GM19328 (cell line): Measurements from ENCODE around the gene LRRC9.
"Not testable (repeated sequence)": the region's sequence is repeated elsewhere in the genome, so short reads cannot be mapped to it uniquely, and the experiment has no call there.

Experiments used
- ATAC-seq: cut with Tn5 transposase; IDR thresholded peaks from one replicate; pipeline ENCODE4 v1.9.1; 2021; ENCODE audit warnings: mild to moderate bottlenecking, moderate library complexity; ENCODE audit not compliant: unreplicated experiment

The LRRC9 gene

DNA sequence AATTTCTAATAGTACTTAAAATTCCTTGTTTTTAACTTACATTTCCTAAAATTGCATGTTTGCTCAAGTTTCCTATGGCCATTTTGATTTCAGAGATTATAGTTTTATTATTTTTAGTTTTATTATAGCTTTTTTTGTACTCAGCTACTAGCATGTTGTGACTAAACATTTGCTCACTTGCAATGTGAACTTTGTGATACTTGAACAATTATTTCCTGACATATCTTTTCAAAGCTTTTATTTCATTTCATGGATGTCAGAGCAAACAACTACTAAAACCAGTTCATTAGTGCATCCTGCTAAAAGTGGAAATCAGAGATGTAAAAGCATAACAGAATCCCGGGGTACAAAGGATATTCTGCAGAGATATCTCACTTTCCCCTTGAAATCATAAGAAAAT is 138.1 kb downstream of the LRRC9 start:
- ATAC-seq: no peak

DNA sequence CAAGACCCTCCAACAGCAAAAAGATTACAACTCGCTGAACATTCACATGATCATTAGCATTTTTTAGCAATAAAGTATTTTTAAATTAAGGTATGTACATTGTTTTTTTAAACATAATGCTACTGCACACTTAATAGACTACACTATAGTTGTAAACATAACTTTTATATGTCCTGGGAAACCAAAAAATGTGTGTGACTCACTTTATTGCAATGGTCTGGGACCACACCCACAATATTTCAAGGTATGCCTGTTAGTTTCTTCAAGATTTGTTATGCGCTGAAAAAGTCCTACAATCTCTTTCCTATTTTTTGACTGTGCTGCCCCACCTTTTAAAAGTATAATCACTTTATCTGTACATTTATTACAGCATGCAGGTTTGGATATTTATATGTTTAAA is 141.4 kb downstream of the LRRC9 start:
- ATAC-seq: no peak

DNA sequence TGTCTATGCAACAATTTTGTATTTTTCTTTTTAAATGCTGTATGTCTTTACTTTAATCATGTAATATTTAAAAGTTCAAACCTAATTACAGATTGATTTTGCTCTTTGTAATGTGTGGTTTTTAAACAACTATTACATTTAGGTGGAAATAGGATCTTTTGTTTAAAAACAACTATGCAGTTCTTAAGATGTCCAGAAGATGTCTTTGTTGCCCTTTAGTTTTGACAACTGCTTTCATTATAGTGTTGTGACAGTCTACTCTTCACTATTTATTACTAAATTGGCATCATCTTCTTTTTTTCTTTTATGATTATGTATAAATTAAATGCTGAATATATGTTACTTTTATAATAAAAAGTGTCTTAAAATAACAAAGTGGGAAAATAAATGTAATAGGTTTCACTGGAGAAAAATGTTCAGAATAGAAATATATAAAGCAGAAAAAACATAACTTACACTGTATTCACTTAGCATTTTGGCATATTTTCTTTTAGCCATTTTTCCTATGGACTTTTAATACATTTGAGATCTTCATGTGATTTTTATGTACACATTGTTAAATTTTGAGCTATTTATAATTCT is 144.6 kb downstream of the LRRC9 start:
- ATAC-seq: no peak

DNA sequence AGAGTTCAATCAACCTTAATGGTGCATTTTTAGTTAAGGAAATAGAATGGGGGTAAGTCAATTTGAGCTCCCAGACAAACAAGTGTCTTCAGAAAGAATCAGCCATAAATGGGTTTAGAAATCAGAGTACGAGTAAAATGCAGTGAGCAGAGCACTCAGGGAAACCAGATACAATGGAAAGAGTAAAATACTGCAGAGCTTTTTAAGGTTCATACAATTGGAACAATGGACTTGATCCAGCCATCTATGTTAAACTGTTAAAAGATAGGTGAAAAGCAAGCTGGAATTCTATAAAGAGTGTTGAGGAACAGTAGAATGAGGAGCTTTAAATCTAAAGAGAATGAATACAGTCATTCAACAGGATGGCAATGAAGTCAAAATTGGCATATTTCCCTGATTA is 147.9 kb downstream of the LRRC9 start:
- ATAC-seq: no peak

DNA sequence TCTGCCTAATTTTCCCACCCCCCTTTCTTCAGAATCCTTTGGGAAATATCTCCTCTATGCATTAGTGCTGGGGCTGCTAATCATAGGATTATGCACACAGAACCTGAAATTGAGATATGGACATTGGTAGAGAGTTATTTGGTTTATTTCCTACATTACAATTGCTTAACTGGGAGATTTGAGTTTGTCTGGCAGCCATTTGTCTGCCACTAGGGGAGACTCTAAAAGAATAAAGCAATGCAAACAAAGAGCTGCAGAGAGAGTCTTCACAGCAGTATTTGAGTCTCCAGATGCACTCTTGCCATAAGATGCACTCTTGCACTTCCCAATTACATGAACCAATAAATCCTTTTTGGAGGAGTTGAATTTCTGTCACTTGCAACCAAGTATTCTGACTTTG is 159.8 kb downstream of the LRRC9 start:
- ATAC-seq: no peak

DNA sequence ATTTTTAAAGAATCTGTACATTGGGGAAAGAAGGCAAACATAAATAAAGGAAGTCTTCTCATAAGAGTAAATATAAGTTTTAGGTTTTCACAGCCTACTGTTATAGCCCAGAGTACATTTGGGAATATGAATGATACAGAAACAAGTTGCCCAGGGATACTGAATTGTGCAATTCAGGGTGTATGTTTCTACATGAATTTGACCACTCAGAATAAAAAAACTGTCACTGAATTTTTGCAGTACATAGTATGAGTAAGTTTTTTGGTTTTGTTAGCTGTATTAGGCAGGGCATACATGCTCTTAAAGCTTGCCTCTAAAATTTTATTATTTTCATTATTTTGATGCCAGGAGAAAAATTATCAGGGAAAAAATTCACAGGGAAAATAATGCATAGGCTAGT is 165.1 kb downstream of the LRRC9 start:
- no peak for ATAC-seq

DNA sequence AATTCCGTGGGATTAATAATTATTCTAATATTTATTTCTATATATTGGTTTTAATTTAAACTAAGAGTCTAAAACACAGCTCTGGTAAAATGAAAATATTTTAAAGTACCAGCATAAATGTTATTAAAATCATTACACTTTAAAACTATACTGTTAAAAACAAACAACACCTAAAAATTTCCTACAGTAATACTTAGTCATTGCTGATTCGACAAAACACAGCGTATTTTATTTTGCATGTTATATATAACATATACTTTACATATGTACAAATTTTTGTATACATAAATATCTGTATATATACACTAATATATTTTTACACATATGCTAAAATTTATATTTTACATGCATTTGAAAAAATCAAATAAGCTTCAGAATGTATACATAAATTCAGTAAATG is 165.7 kb downstream of the LRRC9 start:
- no peak for ATAC-seq

DNA sequence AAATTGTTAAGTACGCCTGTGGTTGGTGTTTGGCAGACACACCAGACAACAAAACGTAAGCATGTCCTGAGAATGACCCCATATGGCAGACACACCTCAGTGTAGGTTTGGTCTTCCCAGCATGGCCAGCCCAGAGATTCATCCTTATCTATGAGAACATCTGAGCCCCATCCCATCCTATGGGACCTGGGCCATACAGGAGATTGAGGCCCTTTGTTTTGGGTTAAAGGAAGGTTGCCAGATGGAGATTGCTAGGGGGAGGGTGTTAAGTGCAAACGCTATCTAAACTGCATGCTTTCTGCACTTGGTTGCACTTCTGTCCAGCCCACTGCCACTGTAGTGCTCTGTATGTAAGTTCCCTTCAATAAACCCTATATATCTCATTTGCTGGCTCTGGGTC is 167.7 kb downstream of the LRRC9 start:
- no peak for ATAC-seq

DNA sequence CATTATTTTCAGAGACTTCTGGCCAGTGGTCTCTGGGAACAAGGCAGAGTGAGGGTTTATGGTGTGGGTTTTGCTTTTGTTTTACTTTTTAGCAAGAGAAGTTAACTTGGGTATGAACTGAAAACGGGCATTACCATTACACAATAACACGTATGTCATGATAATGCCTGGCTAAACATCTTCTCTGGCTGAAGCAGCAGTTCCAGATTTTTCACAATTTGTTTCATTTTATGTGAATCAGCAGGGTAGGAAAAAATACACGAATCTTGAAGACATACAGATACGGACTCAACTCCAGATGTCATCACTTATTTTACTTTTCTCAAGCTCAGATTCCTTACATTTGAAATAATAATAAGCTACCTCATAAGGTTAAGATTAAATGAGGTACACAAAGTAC is 169.3 kb downstream of the LRRC9 start:
- no peak for ATAC-seq

DNA sequence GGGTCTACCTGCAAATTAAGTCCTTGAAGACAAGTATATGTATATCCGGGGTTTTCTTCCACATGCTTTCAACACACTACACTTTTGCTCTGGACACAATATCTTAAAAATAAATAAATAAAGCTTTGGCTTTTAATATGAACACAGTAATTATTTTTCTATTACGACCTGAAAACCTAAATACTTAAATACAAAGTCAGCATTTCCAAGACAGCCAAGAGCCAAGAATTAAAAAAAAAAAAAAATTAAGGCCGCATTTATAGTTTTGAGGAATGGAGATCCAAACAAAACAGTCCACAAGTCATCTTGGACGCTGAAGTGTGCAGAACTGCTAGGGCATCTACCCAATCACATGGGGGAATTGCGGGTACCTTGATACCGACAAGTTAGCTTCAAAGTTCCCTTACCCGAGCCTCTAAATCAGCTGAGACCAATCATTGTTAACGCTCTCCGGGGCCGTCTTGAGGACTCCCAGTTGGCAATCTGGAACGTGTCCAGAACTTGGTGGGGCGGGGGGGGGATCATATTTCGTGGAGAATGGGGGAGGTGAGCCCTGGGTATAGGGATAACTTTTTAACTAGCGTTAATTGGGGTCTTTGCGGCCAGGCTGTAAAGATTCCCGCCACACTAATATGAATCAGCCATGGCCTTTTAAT is 171.0 kb downstream of the LRRC9 start:
- ATAC-seq: no peak

DNA sequence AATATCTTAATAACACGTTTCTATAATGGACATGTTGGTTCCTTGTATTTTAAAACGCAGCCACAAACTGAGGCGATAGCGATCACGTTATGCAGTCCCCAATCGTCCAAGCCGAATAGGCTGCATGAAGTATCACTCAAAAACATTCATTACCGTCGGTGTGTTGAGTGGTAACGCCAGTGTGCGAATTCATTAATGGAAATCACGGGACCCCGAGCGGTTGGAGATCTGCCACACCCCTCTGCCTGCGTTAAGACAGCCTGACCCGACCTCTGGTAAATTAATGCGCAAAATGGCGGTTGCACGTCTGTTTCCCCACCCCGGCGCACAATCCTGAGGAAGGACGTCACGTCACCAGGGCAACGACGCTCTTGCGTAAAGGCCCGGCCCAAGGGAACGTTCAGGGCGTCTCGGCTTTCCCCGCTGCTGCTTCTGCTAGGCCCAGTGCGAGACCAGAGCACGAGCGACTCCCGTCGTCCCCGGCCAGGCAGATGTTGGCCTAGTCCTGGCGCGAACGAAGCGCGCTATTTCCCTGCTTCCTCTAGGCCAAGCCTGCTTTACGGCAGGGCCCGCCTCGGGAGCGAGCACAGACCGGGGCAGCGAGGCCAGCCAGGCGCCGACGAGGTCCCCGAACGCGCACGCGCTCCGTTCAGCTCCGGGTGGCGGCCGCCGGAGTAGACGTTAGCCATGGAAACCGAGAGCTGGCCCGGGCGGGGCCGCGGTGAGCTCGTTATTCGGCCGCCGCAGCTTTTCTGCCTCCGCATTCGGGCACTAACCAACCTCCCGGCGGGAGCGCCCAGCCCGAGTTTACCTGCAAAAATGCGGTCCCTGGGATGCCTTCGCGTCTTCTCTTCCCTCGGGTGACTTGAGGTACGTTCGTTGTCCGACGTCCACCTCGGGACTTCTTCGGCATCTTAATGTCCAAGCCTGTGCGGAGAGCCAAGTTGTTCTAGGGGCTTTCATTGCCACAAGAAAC is 171.9 kb downstream of the LRRC9 start, which contains the start of gene PCNX4:
PCNX4 (plus strand) TSS at position 374 of the 976 bp plus-strand sequence. CDS start 15,716 bp downstream, outside the sequence.
- ATAC-seq: peak; percentile 98

DNA sequence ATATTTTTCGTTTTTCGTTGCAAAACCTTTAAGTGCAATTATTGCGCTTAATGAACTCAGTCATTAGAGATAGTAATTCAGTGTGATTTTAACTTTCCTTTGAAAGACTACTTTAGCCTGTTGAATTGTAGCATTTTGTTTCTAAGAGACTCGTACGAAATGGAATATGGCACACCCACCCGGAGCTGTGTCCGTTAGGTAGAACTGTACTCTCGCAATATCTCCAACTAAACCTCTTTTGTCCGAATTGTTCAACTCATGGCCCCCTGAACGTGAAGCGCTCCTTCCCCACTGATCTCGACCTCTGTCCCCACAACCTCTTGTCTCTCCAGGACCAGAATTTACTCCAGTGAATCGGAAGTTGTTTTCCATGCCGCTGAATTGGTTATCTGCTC is 172.6 kb downstream of the LRRC9 start:
- no peak for ATAC-seq

DNA sequence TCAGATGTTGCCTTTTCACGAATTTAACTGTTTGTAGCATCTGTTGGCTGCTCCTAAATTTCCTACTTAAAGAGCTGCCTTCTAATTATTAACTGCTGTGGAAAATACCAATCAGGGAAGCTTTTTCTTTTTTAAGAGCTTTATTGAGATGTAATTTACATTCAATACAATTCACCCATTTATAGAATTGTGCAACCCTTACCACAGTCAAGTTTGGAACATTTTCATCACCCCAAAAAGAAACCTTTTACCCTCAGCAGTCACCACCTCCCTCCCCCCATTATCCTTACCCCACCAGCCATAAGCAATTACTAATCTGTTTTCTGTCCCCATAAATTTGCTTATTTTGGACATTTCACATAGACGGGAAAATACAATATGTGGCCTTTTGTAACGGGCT is 173.1 kb downstream of the LRRC9 start:
- no peak for ATAC-seq

DNA sequence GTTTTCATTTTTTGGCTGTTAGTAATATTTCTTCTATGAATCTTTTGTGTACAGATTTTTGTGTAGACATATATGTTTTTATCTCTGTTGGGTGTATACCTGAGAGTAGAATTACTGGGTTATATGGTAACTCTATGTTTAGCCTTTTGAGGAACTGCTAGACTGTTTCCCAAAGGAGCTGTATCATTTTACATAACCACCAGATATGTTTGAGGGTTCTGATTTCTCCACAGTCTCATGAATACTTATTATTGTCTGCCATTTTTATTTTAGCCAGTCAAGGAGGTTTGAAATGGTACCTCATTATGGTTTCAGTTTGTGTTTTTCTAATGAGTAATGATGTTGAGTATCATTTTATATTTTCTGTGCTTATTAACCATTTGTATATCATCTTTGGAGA is 173.7 kb downstream of the LRRC9 start:
- no peak for ATAC-seq

DNA sequence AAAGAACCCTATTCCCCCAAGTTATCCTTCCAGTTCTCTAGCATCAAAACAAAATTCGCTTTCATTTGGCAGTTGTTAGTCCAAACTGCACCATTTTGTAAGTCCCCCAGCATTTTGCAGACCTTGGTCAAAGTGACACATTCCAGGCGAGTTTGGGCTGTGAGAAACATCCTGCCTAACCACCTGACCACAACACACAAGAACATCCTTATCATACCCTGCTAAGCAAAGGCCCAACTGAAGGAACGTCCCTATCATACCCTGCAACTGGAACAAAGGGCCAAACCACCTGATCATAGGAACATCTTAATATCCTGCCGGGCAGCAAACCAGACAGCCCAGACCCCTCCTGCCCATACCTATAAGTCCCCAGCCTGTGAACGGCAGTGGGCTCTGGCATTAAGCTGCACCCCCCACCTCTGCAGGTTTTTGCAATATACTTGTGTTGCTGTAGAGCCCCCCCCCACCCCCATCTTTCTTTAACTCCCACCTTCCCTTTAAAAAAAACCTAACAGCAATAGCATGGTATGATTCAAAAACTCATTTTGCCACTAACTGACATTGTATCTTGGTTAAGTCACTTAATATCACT is 174.5 kb downstream of the LRRC9 start:
- no peak for ATAC-seq

DNA sequence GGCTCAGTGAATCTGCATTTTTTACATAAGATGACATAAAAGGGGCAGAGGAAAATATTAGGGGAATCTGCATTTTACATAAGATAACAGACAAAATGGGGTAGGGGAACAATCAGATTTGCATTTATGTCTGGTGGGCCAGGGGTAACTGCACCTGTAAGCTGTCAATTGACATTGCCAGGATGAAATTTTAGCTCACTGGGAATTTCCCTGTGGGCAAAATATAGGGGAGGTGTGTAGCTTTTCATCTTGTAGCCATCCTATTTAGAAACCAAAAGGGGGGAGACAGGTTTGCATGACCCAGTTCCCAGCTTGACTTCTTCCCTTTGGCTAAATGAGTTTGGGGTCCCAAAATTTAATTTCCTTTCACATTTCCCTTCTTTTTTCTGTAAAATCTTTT is 175.3 kb downstream of the LRRC9 start:
- ATAC-seq: no peak

DNA sequence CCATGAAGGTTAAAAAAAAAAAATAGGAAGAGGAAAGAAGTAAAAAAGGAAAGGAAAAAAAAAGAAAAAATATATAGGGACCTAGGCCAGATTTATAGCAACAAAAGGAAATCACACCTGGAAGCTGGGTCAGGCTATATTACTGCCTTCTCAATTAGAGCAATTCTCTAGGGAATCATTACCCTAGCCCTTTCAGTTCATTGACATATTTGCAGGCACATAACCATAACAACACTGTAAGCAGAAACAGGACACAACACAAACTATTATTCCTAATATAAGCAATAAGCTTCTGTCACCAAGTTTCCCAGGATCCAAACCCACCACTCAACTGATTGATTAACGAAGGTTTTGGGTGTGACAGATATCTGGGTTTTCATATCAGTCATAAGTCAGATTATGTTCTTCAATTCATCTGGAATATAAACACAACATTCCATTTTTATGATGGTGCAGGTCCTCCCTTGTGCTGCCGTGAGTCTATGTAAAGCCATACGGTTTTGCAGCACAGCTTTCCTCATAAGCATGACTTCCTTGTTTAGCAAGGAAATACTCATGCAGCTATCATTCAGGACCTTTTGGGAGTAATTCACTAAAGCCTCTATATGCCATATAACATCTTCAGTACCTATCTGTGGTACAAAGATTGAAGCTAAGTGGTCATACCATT is 176.0 kb downstream of the LRRC9 start:
- no peak for ATAC-seq

DNA sequence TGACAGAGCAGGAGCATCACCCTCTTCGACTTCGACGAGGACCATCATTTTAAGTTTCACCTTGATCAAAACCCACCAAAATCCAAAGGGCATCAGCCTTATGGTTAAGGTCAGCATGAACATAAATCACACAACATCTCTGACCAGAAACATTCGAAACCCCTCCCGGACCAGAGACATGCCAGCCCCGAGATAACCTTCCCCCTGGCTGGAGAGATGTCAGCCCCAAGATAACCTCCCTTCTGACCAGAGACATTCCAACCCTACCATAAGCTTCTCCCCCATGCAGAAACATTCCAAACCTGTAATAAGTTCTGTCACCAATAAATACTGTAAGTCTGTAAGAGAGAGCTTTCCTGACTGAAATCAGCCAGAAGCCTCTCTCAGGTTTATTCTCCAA is 178.0 kb downstream of the LRRC9 start:
- ATAC-seq: no peak

DNA sequence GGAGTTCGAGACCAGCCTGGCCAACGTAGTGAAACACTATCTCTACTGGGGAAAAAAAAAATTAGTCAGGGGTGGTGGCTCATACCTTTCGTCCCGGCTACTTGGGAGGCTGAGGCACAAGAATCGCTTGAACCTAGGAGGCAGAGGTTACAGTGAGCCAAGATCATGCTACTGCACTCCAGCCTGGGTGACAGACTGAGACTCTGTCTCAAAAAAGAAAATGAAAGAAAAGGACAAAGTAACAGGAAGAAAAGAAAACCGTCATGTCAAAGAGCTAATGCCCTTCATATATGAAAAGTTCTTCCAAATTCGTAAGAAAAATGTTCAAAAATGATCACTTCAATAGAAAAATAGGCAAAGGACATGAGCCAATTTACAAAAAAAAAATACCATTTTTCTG is 179.9 kb downstream of the LRRC9 start:
- ATAC-seq: not testable (repeated sequence)

DNA sequence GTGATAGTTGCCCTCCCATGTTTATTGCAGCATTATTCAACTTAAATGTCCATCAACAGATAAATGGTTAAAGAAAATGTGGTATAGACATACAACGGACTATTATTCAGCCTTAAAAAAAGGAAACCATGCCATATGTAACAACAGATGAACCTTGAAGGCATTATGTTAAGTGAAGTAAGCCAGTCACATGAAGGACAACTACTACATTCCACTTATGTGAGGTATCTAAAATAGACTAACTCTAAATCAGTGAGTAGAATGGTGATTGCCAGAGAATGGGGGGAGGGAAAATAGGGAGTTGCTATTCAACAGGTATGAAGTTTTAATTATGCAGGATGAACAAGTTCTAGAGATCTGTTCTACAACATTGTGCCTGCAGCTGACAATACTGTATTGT is 181.8 kb downstream of the LRRC9 start:
- no peak for ATAC-seq

DNA sequence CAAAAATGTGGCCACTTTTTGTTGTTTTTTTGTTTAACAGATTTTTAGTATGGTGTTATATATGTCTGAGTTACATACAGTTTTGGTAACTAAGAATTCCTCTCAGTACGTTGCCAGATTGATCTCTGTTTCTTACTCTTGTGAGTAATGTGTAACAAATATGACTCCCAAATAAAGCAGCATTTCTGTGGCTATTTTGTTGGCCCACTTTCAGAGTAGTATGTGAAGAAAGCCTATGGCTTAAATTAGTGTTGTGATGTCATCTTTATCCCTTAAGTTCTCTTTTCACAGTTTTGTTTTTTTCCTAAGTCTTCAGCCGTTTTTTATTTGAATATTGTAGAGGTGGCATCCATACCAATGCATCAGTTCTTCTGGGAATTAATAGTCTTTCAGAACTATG is 182.4 kb downstream of the LRRC9 start:
- no peak for ATAC-seq
